ENCODE results near the gene NECAB3.
A peak's percentile ranks its signal among the peaks of the same experiment; 100 is the strongest.
"Not testable (repeated sequence)": the region's sequence is repeated elsewhere in the genome, so short reads cannot be mapped to it uniquely, and the experiment has no call there.

NECAB3 gene

DNA sequence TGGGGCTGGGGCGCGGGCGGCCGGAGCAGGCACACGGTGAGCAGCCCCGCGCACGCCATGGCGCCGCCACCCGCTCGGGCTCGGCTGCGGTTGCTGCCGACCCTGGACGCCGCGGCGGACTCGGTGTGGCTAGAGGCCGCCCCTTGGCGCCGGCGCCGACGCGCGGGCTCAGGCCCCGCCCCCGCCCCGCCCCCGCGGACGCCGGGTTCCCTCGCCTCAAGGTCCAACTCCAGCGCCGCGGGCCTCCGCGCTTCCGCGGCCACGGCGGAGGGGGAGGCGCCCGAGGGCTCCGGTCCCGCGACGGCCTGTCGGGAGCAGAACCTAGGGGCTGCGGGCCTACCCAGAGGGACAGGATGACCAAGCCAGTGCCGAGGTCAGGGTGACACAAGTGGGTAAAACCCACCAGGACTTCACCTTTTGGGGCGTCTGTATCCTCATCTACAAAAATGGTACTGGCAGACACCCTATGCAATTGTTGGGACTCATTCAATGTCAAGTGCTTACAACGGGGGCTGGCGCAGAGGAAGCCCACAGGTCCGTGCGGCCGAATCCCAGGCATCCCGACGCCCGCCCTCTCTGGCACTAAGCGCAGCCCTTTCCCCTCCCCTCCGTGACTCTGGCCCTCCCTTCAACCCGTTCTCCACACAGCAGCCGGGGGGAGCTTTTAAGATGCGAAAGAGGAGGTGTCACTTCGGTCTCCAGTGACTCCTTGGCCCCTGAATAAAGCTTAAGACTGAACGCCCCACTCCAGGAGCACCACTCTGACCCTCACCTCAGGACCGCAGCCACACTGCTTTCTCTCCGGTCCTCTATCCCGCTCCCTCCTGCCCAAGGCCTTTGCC, at the start of gene NECAB3:
NECAB3 (minus strand) TSS at position 135 of the 842 bp plus-strand sequence; CDS start at position 59, 76 bp downstream.
- no peak for DNase-seq

GRCh38 chr20:33721391-33722140, 47.3 kb upstream of the NECAB3 start:
- no peak for DNase-seq

GRCh38 chr20:33719989-33720709, 45.9 kb upstream of the NECAB3 start, which contains the start of gene PXMP4:
Gene PXMP4 (minus strand): TSS chr20:33720310. CDS start chr20:33720207, 103 bp downstream.
- DNase-seq = peak; percentile 97

- no peak for DNase-seq
Observed at GRCh38 chr20:33719277-33719988, 45.2 kb upstream of the NECAB3 start.

- no peak for DNase-seq
Observed at GRCh38 chr20:33716498-33716897, 42.3 kb upstream of the NECAB3 start.

DNA sequence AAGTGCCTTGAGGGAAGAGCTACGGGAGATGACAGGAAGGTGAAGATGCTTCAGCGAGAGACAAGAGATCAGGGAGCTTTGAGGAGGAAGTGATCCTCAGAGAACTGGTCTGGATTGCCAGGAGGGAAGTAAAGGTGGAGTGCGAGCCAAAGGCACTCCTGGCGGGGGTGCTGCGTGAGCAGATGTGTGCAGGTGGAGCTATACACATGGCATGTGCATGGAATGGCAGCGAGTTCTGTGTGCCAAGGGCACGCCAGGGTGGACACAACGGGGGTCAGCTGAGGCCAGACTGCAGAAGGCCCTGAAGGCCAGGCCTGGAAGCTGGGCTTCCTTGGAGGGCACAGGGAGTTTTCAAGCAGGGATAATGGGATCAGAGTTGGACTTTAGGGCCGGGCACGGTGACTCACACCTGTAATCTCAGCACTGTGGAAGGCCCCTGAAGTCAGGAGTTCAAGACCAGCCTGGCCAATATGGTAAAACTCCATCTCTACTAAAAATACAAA, 39.7 kb upstream of the NECAB3 start:
- no peak for DNase-seq

DNA sequence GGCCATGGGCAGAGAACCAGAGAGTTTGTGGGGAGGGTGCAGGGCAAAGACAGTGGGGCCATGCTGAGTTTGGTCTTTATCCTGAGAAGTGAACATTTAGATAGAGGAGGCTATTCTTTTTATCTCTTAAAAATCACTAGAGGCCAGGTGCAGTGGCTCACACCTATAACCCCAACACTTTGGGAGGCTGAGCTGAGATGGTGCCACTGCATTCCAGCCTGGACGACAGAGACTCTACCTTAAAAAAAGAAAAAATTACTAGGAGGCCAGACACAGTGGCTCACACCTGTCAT, 37.2 kb upstream of the NECAB3 start:
- no peak for DNase-seq

GRCh38 chr20:33710681-33711445, 36.6 kb upstream of the NECAB3 start:
- no peak for DNase-seq

GRCh38 chr20:33709905-33710541, 35.8 kb upstream of the NECAB3 start:
- no peak for DNase-seq

DNA sequence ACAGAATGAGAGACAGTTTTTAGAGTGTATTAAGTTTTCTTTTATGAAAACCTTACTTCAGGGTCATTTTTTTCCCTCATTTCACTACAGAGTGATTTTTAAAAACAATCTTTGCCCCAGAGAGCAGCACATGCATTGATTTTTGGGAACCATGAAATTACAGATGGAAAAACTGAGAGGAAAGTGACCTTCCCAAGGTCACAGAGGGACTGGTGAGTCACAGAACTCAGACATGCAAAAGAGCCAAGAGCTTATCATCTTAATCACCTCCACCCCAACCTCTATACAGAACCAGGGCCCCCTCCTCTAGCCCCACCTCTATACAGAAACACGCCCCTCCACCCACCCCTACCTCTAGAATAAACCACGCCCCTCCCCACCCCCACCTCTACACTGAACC, 35.2 kb upstream of the NECAB3 start:
- no peak for DNase-seq

DNA sequence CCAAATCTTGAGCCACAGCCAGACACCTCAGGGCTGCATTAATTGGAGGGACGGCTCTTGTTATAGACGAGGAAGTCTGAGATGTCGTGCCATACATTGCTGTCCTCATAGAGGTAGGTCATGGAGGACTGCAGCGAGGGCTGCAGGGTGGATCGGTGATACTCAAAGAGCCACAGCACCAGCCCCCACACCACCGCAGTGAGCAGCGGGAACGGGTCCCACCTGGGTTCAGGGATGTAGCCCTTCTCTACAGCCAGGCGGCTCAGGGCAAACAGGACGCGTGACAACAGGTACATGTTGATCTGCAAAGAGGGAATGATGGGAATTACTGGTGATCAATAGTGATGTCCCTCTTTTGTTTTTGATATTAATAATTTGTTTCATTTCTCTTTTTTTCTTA, 33.4 kb upstream of the NECAB3 start:
- no peak for DNase-seq

- no peak for DNase-seq
Observed at GRCh38 chr20:33704197-33704924, 30.1 kb upstream of the NECAB3 start.

- no peak for DNase-seq
Observed at GRCh38 chr20:33703498-33704137, 29.4 kb upstream of the NECAB3 start.

DNA sequence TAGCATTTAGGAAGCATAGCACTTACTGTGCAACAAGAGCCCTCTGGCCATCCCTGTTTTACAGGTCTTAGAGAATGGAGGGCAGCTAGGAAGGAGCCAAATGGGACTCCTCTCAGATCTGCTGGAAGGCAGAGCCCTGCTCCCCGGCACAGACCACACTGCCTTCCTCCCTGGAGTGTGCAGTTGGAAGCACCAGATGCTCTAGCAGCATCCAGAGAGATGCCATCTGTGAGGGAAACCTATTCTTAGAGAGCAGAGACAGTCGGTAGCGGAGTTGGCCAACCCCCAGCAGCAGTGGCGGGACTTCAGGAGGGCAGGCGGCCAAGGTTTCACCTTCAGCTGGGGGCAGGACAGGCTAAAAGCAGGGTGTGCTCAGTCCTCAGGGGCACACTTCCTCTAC, 28.6 kb upstream of the NECAB3 start:
- DNase-seq = peak; percentile 95

DNA sequence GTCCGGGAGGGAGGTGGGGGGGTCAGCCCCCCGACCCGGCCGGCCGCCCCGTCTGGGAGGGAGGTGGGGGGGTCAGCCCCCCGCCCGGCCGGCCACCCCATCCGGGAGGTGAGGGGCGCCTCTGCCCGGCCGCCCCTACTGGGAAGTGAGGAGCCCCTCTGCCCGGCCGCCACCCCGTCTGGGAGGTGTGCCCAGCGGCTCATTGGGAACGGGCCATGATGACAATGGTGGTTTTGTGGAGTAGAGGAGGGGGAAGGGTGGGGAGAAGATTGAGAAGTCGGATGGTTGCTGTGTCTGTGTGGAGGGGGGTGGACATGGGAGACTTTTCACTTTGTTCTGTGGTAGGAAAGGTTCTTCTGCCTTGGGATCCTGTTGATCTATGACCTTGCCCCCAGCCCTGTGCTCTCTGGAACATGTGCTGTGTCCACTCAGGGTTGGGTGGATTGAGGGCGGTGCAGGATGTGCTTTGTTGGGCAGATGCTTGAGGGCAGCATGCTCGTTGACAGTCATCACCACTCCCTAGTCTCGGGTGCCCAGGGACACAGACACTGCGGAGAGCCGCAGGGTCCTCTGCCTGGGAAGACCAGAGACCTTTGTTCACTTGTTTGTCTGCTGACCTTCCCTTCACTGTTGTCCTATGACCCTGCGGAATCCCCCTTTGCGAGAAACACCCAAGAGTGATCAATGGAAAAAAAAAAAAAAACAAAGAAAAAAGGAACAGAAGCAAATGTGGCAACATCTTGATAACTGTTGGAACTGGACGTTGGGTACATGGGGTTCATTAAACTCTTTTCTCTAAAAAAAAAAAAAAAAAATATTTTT, 27.6 kb upstream of the NECAB3 start:
- DNase-seq = no peak

DNA sequence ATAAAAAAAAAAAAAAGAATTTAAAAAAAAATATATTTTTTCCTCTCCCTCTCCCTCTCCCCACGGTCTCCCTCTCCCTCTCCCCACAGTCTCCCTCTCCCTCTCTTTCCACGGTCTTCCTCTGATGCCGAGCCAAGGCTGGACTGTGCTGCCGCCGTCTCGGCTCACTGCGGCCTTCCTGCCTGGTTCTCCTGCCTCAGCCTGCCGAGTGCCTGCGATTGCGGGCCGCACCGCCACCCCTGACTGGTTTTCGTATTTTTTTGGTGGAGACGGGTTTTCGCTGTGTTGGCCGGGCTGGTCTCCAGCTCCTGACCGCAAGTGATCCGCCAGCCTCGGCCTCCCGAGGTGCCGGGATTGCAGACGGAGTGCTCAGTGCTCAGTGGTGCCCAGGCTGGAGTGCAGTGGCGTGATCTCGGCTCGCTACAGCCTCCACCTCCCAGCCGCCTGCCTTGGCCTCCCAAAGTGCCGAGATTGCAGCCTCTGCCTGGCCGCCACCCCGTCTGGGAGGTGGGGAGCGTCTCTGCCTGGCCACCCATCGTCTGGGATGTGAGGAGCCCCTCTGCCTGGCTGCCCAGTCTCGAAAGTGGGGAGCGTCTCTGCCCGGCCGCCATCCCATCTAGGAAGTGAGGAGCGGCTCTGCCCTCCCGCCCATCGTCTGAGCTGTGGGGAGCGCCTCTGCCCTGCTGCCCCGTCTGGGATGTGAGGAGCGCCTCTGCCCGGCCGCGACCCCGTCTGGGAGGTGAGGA, 26.6 kb upstream of the NECAB3 start:
- not testable (repeated sequence) for DNase-seq

GRCh38 chr20:33698966-33699365, 24.7 kb upstream of the NECAB3 start:
- not testable (repeated sequence) for DNase-seq

DNA sequence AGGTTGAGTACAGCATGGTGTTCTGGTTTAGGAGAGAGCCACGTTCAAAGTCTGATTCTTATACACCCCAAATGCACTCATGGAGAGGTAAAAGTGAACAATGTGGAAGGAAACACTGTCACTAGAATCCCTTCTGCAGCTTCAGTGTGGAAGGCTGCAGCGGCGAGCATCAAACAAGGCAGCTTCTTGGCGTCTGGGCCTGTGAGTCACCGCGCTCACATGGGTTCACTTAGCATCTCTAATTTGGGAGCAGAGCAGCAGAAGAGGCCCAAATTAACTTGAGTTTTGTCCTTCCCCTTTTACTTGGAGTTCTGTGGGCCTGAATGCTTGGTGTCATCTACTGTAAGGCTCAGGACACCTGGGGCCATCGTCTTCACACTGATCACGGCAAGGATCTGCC, 22.9 kb upstream of the NECAB3 start:
- no peak for DNase-seq

Data from NCI-H1694 (cell line).